CD4-positive, alpha-beta T cell treated with Interleukin-15 for 1 hour (primary cell): ENCODE measurements around the gene TNK1.

Source experiments
- DNase-seq: peaks from one replicate; pipeline ENCODE4 v3.0.0-alpha.2; 2020

The TNK1 gene

DNA sequence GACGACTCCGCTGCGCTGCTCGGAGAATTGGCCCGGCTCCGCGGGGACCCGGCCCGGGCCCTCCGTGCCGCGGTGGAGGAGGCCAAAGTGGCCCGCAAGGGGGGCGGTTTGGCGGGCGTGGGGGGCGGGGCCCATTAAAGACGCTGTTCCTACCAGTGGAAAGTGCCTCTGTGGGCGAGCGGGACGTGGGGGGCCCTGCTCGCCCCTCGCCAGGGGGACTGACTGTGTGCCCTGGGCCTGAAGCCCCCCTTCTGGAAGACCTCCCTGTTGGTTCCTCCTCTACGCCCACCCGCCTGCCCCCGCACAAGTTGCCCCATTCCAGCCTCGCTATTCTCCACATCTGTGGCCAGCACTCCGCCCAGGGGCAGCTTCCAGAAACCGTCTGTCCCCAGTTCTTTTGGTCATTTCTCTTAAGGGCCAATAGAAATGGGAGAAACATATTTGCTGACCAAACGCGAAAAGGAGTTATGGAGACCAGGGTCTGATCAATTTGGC is 56.5 kb downstream of the TNK1 start:
- no peak for DNase-seq

DNA sequence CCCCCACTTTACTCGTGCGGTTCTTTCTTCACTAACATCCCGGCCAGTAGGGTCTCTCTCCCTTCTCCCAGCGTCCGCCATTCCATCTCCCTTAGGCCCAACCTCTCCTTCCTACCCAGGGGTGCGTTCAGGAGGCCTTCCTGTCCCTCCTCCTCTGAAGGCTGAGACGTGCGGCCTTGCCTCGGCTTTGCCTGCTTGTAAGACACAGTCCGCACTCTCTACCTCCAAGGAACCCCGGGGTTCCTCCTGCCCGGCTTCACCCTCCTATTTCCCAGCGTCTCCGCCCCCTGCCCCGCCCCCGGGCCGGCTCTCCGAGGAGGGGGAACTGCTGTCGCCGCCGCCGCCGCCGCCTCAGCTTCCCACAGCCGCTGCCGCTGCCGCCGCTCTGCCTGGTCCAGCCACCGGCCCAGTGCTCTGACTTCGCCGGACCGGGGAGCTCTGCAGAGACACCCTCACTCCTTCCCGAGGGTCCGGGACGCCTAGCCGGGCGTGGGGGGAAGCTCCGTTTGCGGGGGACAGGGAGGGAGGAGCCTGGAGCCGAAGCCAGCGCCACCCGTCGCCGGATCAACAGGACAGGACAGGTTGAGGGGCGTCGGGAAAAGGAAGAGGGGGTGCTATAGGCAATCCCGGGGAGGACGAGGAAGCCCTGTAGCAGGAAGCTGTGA is 57.2 kb downstream of the TNK1 start:
- DNase-seq = peak; percentile 67

DNA sequence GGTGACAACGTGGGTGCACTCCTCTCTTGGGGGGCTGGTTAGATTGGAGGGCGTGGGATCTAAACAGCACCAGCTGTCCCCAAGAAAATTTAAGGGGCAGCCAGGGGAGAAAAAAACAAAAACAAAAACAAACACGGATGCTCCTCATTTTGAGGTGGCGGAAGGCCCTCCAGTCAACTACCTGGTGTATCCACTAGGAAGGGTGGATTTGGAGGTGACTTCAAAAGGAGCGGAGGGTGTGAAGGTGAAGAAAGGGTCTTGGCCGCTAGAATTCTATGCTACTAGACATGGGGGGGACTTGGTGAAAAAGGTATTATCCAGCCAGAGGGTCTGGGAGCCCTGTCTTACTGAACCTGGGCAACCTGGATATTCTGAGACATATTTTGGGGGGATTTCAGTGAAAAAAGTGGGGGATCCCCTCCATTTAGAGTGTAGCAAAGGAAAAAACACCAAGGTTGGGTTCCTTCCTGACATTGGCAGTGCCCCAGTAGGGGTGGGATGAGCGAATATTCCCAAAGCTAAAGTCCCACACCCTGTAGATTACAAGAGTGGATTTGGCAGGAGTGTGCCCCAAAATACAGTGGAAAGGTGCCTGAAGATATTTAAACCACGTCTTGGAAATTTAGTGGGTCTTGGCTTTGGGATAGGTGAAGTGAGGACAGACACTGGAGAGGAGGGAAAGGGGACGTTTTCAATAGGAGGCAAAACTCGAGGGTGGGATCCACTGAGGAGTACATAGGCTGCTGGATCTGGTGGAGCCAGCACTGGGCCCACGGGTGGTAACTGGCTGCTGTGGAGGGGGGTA is 58.0 kb downstream of the TNK1 start:
- no peak for DNase-seq
